ENCODE measurements around the gene PSPH. TPM values are rescaled to one million over a fixed set of nuclear protein-coding genes. Genes with fewer than 3 reads are reported as not detected.

PSPH gene
- total RNA-seq, 1 experiment from 2014 or later: 52.1 TPM

DNA sequence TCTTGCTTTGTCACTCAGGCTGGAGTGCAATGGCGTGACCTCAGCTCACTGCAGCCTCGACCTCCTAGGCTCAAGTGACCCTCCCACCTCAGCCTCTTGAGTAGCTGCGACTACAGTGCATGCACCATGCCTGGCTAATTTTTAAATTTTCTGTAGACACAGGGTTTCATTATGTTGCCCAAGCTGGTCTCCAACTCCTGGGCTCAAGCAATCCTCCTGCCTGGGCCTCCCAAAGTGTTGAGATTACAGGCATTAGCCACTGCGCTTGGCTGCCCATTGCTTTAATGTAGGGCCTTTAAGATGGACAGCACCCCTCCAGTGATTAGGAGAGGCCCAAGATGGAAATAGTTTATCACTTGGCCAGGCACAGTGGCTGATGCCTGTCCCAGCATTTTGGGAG lies 47.5 kb downstream of the PSPH start:
- H3K56ac ChIP-seq (ENCODE audit: insufficient read length, low read depth, low read length): no peak overlapping the region
- H3K79me2 ChIP-seq (ENCODE audit: insufficient read depth, low read length): no peaks in the 10 kb centered on the region
- no peak overlapping the region for H2AK5ac ChIP-seq (ENCODE audit: insufficient read length, low read length)
- no peak overlapping the region for H2BK120ac ChIP-seq (ENCODE audit: low read depth, low read length, poor library complexity, severe bottlenecking)
- H3K4me1 Mint-ChIP-seq: no peaks in the 10 kb centered on the region
- H3K27me3 ChIP-seq (ENCODE audit: insufficient read depth, low read length): no peaks in the 10 kb centered on the region
- no peak for DNase-seq
- H2BK12ac ChIP-seq (ENCODE audit: insufficient read length, low read depth, low read length): no peak overlapping the region
- H3K36me3 Mint-ChIP-seq (ENCODE audit: insufficient read depth in 1 of 3, low read depth in 3 of 3): peaks cover 2 to 13% (median 3%) of the 10 kb centered on the region in 3 experiments; a peak in 4 of 7 replicates
- no peak overlapping the region for H3K4ac ChIP-seq (ENCODE audit: low read depth, low read length)
- no peaks in the 10 kb centered on the region for H3K23me2 ChIP-seq (ENCODE audit: insufficient read length, low read depth, low read length, poor library complexity, severe bottlenecking)
- no peak overlapping the region for H3K4me2 ChIP-seq (ENCODE audit: insufficient read depth, insufficient read length, low read length)
- H3K23ac ChIP-seq (ENCODE audit: insufficient read length, low read depth, low read length): no peak overlapping the region
- H3K9me3 ChIP-seq (ENCODE audit: control insufficient read depth, low read depth, low read length): no peaks in the 10 kb centered on the region
- no peak overlapping the region for H4K91ac ChIP-seq (ENCODE audit: insufficient read length, low read depth, low read length)
- no peak overlapping the region for H4K8ac ChIP-seq (replicated peaks; ENCODE audit: insufficient read length, low read depth, low read length)
- no peak overlapping the region for H3K27ac ChIP-seq (ENCODE audit: insufficient read length, low read depth, low read length)
- no peak overlapping the region for H2BK20ac ChIP-seq (ENCODE audit: low read depth, low read length, poor library complexity, severe bottlenecking)
- H4K20me1 ChIP-seq (ENCODE audit: control insufficient read depth, insufficient read depth, insufficient read length): no peaks in the 10 kb centered on the region
- no peak overlapping the region for H2AFZ ChIP-seq (ENCODE audit: low read length)
- no peak overlapping the region for H3T11ph ChIP-seq (ENCODE audit: low read length)
- no peak overlapping the region for H3K4me3 Mint-ChIP-seq
- TF ChIP-seq CTCF (conservative IDR thresholded peaks at IDR 0.05): no peak
- no peaks in the 10 kb centered on the region for H3K27me3 Mint-ChIP-seq (ENCODE audit: low read depth)
- no peaks in the 10 kb centered on the region for H3K79me1 ChIP-seq (ENCODE audit: insufficient read depth, low read depth, low read length, poor library complexity, severe bottlenecking)
- H2BK5ac ChIP-seq (ENCODE audit: insufficient read length, low read length): no peak overlapping the region
- no peak overlapping the region for H2BK15ac ChIP-seq (ENCODE audit: low read depth, low read length)
- no peak overlapping the region for H3K9ac ChIP-seq (ENCODE audit: extremely low read depth, insufficient read length, low read length)
- H3K9me3 Mint-ChIP-seq: no peaks in the 10 kb centered on the region
- no peak overlapping the region for H4K5ac ChIP-seq (ENCODE audit: insufficient read length, low read depth, low read length)
- H3K14ac ChIP-seq (ENCODE audit: insufficient read depth, low read length): no peak overlapping the region
- peak overlapping the region in 1 of 3 experiments; percentile 35; a peak in 1 of 7 replicates for H3K27ac Mint-ChIP-seq
- WGBS (ENCODE audit: extremely low coverage, insufficient read length, low lambda C conversion rate): no CpG with 5 or more reads among the region's 4 CpGs
- no peaks in the 10 kb centered on the region for H3K4me1 ChIP-seq (ENCODE audit: insufficient read depth, low read length)
- no peak overlapping the region for H3K18ac ChIP-seq (ENCODE audit: insufficient read length, low read depth, low read length)
